Tibial artery (tissue), 4 donors: Measurements from ENCODE around the gene ASCC1.

ENCODE experiments used
- DNase-seq, 2 donors: peaks; one replicate each; pipeline ENCODE4 v3.0.0-alpha.2; 2019
- H3K27ac ChIP-seq, 2 donors: fragments of 200-600 bp; sonication (generic) in 1 of 2; 1 replicate in 1 of 2; 2 replicates in 1 of 2; pipeline ENCODE4 v1.5.1; 2018 to 2019; ENCODE audit warnings: mild to moderate bottlenecking in 1 of 2
- H3K27me3 ChIP-seq, 2 donors: fragments of 200-600 bp; sonication (generic) in 1 of 2; one replicate each; pipeline versions ENCODE4 v1.5.1 to v1.6.0; 2016 to 2019
- H3K36me3 ChIP-seq, 3 donors: fragments of 200-600 bp; sonication (generic) in 2 of 3; one replicate each; pipeline ENCODE4 v1.5.1; 2016 to 2019; ENCODE audit warnings: mild to moderate bottlenecking in 2 of 3
- H3K4me1 ChIP-seq, 4 donors: fragments of 200-600 bp; sonication (generic) in 2 of 4; 1 replicate in 3 of 4; 2 replicates in 1 of 4; pipeline ENCODE4 v1.5.1; 2016 to 2019
- H3K4me3 ChIP-seq, 2 donors: fragments of 200-600 bp; sonication (generic) in 1 of 2; 1 replicate in 1 of 2; 2 replicates in 1 of 2; pipeline ENCODE4 v1.5.1; 2018 to 2019; ENCODE audit warnings: mild to moderate bottlenecking in 2 of 2
- H3K9me3 ChIP-seq, 3 donors: fragments of 200-600 bp; sonication (generic) in 1 of 3; one replicate each; pipeline ENCODE4 v1.5.1; 2016 to 2019
- CTCF ChIP-seq, 2 experiments: fragments of 200-600 bp in 1 of 2; fragments of 450-650 bp in 1 of 2; IDR thresholded peaks; one replicate each; pipeline ENCODE4 v1.5.1; 2017 to 2019; ENCODE audit warnings: antibody characterized with exemption in 2 of 2, mild to moderate bottlenecking in 1 of 2, moderate library complexity in 1 of 2
- intact Hi-C: fragments of 100-400 bp; cut with DNase I; formaldehyde crosslinking; loops from one replicate; pipeline ENCODE4 v1.15.0; 2023; ENCODE audit warnings: low total_unique reads

Gene ASCC1

GRCh38 chr10:72087969-72088888 lies 127.8 kb downstream of the ASCC1 start, which contains the start of gene SPOCK2:
Gene SPOCK2, minus strand, starts transcription at chr10:72088551. Its CDS starts 223 bp downstream, at chr10:72088328.
- no peak for TF ChIP-seq CTCF (IDR thresholded peaks at IDR 0.05)
- Histone ChIP-seq H3K4me1 (peaks cover 0 to 24% (median 17%) of the 10 kb centered on the region in 4 donors), H3K36me3 (peaks cover 0 to 9% (median 8%) of the 10 kb centered on the region in 3 donors), H3K4me3 (peak within 1 kb of the TSS; percentile 25 to 41), H3K27me3 (peaks cover 3 to 36% of the 10 kb centered on the region in 2 donors), H3K9me3 (no peaks in the 10 kb centered on the region), H3K27ac (no peak within 1 kb of the TSS)
- intact Hi-C loops: no loop called here
- no peak for DNase-seq

DNA sequence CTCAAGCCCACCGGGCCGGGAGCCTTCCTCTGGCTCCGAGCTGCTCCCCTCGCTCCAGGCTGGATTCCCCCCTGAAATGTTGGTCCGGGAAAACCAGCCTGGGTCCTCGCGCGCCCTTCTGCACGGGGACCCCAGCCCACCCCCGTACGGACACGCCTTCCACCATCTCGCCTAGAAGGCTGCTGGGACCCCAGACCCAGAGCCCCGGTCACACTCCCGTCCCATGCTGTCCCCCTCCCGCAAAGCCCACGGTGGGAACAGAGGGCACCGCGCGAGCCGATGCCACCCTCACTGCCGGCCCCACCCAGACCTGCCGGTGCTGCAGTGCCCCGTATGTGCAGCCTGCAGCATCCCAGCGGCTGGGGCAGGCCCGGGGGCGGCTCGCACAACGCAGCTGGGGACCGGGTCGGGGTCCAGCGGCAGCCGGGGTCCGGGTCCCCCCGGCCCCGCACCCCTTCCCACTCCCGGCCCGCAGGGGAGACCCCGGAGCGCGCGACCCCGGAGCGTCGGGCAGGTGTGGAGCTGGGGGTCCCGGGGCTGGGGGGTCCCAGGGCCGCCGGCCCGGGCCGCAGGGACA lies 128.6 kb downstream of the ASCC1 start:
- DNase-seq: no peak
- Histone ChIP-seq H3K4me1 (peaks cover 0 to 24% (median 17%) of the 10 kb centered on the region in 4 donors), H3K27me3 (peaks cover 3 to 36% of the 10 kb centered on the region in 2 donors), H3K9me3 (no peaks in the 10 kb centered on the region), H3K4me3 (peak overlapping the region; percentile 25 to 41), H3K36me3 (peaks cover 0 to 8% (median under 1%) of the 10 kb centered on the region in 3 donors), H3K27ac (no peak overlapping the region)
- intact Hi-C loops: no loop called here
- no peak for TF ChIP-seq CTCF (IDR thresholded peaks at IDR 0.05)

DNA sequence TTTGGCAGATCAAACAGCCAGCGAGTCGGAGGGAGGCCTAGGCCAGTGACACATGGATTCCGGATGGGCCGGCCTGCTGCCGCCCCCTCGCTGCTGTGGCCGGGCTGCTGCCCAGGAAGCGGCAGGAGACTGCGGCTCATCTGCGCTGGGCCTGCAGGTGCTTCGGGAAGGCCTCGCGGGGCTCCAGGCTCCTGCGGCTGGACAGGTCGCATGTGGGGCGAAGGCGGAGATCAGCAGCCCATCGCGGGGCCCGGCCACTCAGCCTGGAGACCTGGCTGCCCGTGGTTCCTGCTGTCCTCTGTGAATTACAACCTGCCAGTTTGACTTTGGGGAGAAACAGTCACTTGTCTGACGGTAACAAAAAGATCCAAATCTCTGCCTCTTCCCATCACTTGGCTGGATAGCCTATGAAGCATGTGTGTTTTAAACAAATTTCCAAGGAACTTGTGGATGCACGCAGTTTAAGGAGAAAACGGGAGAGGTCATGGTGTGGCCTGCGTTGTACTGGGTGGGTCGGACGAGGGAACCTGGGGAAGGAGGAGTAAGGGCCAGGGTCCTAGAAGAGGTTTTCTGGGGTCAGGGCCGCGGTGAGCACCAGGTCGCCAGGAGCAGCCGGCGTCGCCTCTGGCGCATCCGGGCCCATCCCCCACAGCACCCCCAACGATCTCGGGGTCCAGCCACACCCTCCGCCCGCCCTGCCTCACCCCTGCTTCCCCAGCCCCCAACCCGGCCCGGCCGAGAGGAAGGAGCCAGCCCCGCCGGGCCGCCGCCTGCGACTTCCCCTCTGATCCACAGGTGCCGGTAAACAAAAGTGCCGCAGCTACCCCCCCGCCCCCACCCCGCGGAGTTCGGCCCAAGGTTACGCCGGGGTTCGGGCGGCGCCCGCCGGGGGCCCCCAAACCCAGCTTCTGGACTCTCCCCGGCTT lies 129.3 kb downstream of the ASCC1 start:
- no peaks in the 10 kb centered on the region for H3K9me3 ChIP-seq
- H3K36me3 ChIP-seq: peaks cover 0 to under 1% (median 0%) of the 10 kb centered on the region in 3 donors
- TF ChIP-seq CTCF (IDR thresholded peaks at IDR 0.05): no peak
- peaks cover 0 to 24% (median 17%) of the 10 kb centered on the region in 4 donors for H3K4me1 ChIP-seq
- intact Hi-C loops: no loop called here
- DNase-seq: peak in 1 of 2 donors; percentile 57
- H3K27me3 ChIP-seq: peaks cover 3 to 36% of the 10 kb centered on the region in 2 donors
- H3K27ac ChIP-seq: no peak overlapping the region
- peak overlapping the region; percentile 25 to 41 for H3K4me3 ChIP-seq

DNA sequence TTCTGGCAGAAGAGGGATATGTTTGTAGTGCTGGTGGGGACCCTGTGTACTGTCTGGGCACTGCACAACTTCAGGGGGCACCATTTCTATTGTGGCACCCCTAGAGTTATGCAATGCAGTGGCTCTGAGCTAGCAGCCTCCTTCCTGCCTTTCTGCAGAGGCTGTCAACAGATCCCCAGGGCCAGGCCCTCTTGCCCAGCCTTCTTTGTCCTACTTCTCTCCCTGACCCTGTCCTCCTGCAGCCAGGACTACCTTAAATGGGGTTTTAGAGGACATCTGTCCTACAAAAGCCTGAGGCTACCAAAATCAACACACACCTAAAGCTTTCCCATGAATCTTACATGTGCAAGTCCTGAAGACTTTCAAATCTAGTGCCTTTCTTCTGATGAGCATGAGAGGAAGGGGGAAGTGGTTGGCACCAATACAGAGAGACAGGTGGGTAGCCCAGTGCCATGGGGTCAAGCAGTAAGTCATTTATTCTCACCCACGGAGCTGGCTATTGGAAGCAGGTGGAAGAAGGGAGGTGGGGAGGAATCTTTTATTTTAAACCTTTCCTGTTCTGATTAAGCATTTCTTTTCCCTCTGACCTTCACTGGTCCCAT lies 130.1 kb downstream of the ASCC1 start:
- no peak overlapping the region for H3K4me3 ChIP-seq
- no peaks in the 10 kb centered on the region for H3K36me3 ChIP-seq
- H3K4me1 ChIP-seq: peaks cover 0 to 24% (median 17%) of the 10 kb centered on the region in 4 donors

More for the DNA sequence above, 130.1 kb downstream of the ASCC1 start:
- no peak overlapping the region for H3K27ac ChIP-seq
- DNase-seq: peak in 1 of 2 donors; percentile 53
- intact Hi-C loops: no loop called here
- TF ChIP-seq CTCF (IDR thresholded peaks at IDR 0.05): no peak
- H3K9me3 ChIP-seq: no peaks in the 10 kb centered on the region
- peaks cover 3 to 36% of the 10 kb centered on the region in 2 donors for H3K27me3 ChIP-seq
